Karpas-422 (cell line): ENCODE measurements around the gene INPP5F. TPM values are rescaled to one million over a fixed set of nuclear protein-coding genes. Genes with fewer than 3 reads are reported as not detected.
A peak's percentile ranks its signal among the peaks of the same experiment; 100 is the strongest.
"Not testable (repeated sequence)": the region's sequence is repeated elsewhere in the genome, so short reads cannot be mapped to it uniquely, and the experiment has no call there.

Experiments used
- DNase-seq: peaks from one replicate; pipeline ENCODE4 v3.0.0-alpha.2; 2015
- H2AFZ ChIP-seq: fragments of 200-600 bp; sonication (generic); 2 replicates; pipeline ENCODE4 v1.6.1; 2014; ENCODE audit warnings: antibody characterized with exemption, low read length, mixed read lengths
- H3K27ac ChIP-seq: fragments of 200-600 bp; sonication (generic); 2 replicates; pipeline ENCODE4 v1.5.1; 2014; ENCODE audit warnings: mild to moderate bottlenecking, low read length, moderate library complexity
- H3K27me3 ChIP-seq: fragments of 200-600 bp; sonication (generic); 2 replicates; pipeline ENCODE4 v1.6.1; 2014; ENCODE audit warnings: low read length, mixed read lengths
- H3K36me3 ChIP-seq: fragments of 200-600 bp; sonication (generic); 2 replicates; pipeline ENCODE4 v1.6.1; 2014; ENCODE audit warnings: low read length, mixed read lengths; ENCODE audit not compliant: insufficient read depth
- H3K4me1 ChIP-seq: fragments of 200-600 bp; sonication (generic); 2 replicates; pipeline ENCODE4 v1.6.1; 2014; ENCODE audit warnings: mild to moderate bottlenecking, low read length, mixed read lengths
- H3K4me2 ChIP-seq: fragments of 200-600 bp; sonication (generic); 2 replicates; pipeline ENCODE4 v1.6.1; 2014; ENCODE audit warnings: low read length, low read depth, mild to moderate bottlenecking; ENCODE audit not compliant: poor library complexity, severe bottlenecking
- H3K4me3 ChIP-seq: fragments of 200-600 bp; sonication (generic); 2 replicates; pipeline ENCODE4 v1.5.1; 2014; ENCODE audit warnings: mild to moderate bottlenecking, antibody characterized with exemption, low read length, mixed read lengths
- H3K79me2 ChIP-seq: fragments of 200-600 bp; sonication (generic); 2 replicates; pipeline ENCODE4 v1.6.1; 2014; ENCODE audit warnings: mild to moderate bottlenecking, low read length, mixed read lengths
- H3K9ac ChIP-seq: fragments of 200-600 bp; sonication (generic); 2 replicates; pipeline ENCODE4 v1.6.0; 2014; ENCODE audit warnings: low read length
- H3K9me2 ChIP-seq: fragments of 200-600 bp; sonication (generic), shearing (Covaris generic); replicated peaks from 2 replicates; pipeline ENCODE4 v1.6.0; 2014; ENCODE audit warnings: mild to moderate bottlenecking, low read length, moderate library complexity; ENCODE audit not compliant: insufficient read depth
- H3K9me3 ChIP-seq: fragments of 300-700, 200-600 bp; sonication (generic); 2 replicates; pipeline ENCODE4 v1.6.1; 2014; ENCODE audit warnings: low read length, mixed read lengths
- H4K20me1 ChIP-seq: fragments of 200-600 bp; sonication (generic); 2 replicates; pipeline ENCODE4 v1.6.1; 2014; ENCODE audit warnings: mild to moderate bottlenecking, antibody characterized with exemption, low read length, low read depth; ENCODE audit not compliant: insufficient read depth
- total RNA-seq: library from RNA; depleted of rRNA; stranded (reverse); fragments of >200 nt; shearing (Covaris generic); gene quantifications from 2 replicates; pipeline ENCODE4 v1.2.3, GENCODE V29; 2014; ENCODE audit warnings: low replicate concordance

INPP5F gene
- total RNA-seq, 1 experiment from 2014 or later, result 5.6 TPM

DNA sequence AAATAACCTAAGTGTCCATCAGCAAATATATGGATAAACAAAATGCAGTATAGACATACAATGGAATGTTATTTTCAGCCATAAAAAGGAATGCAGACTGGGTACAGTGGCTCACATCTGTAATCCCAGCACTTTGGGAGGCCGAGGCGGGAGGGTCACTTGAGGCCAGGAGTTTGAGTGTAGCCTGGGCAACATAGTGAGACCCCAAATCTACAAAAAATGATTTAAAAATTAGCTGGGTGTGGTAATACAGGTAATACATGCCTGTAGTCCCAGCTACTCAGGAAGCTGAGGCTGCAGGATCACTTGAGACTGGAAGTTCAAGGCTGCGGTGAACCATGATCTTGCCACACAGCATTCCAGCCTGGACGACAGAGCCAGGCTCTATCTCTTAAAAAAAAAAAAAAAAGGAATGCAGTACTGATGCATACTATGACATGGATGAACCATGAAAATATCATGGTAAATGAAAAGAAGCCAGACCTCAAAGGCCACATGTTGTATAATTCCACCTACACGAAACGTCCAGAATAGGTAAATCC lies 139.9 kb downstream of the INPP5F start:
- no peak overlapping the region for H3K9ac ChIP-seq
- H2AFZ ChIP-seq, result no peak overlapping the region
- H3K27ac ChIP-seq, result no peak overlapping the region
- H3K79me2 ChIP-seq, result peaks cover 100% of the 10 kb centered on the region
- H3K9me3 ChIP-seq, result no peaks in the 10 kb centered on the region
- H3K27me3 ChIP-seq, result no peaks in the 10 kb centered on the region
- H4K20me1 ChIP-seq, result peaks cover 3% of the 10 kb centered on the region; the same call in 1 of the 2 replicates
- no peak overlapping the region for H3K4me2 ChIP-seq
- peaks cover 15% of the 10 kb centered on the region; the same call in 1 of the 2 replicates for H3K36me3 ChIP-seq
- peaks cover 41% of the 10 kb centered on the region for H3K4me1 ChIP-seq
- no peak overlapping the region for H3K4me3 ChIP-seq
- no peaks in the 10 kb centered on the region for H3K9me2 ChIP-seq
- DNase-seq, result no peak

DNA sequence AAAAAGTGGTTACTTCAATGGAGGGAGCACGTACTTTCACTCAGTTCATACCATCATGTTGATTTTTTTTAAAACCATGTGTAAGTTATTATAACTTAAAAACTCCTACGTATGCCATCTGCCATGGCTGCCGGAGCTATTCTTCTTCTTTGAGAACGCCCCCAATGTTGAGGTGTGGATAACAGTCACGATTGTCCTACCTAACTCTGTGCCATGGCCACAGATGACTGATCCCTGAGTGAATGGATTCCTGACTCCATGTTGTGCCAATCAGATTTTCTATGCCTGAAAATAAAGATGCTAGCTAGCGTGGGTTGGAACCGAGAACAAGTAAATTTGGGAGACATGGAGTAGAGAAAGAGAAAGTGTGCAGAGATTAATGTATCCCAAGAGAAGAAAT lies 141.5 kb downstream of the INPP5F start:
- no peak overlapping the region for H3K9ac ChIP-seq
- H2AFZ ChIP-seq, result no peak overlapping the region
- peaks cover 31% of the 10 kb centered on the region for H3K4me1 ChIP-seq
- H3K9me2 ChIP-seq, result no peaks in the 10 kb centered on the region
- H3K9me3 ChIP-seq, result no peaks in the 10 kb centered on the region
- H4K20me1 ChIP-seq, result peaks cover 6% of the 10 kb centered on the region; the same call in 1 of the 2 replicates
- peaks cover 99% of the 10 kb centered on the region for H3K79me2 ChIP-seq
- no peak for DNase-seq
- no peak overlapping the region for H3K4me3 ChIP-seq
- H3K4me2 ChIP-seq, result no peak overlapping the region
- no peaks in the 10 kb centered on the region for H3K27me3 ChIP-seq
- H3K36me3 ChIP-seq, result peaks cover 15% of the 10 kb centered on the region; the same call in 1 of the 2 replicates
- no peak overlapping the region for H3K27ac ChIP-seq

- Histone ChIP-seq H3K4me1 (peaks cover 30% of the 10 kb centered on the region), H3K36me3 (peaks cover 15% of the 10 kb centered on the region; the same call in 1 of the 2 replicates), H3K79me2 (peaks cover 78% of the 10 kb centered on the region), H3K4me2 (peak overlapping the region; percentile 87)
- H3K9ac ChIP-seq, H3K27ac ChIP-seq, H3K9me3 ChIP-seq, H2AFZ ChIP-seq, H3K27me3 ChIP-seq, H4K20me1 ChIP-seq, H3K4me3 ChIP-seq, H3K9me2 ChIP-seq, DNase-seq: not testable (repeated sequence)
Observed at GRCh38 chr10:119869398-119869797, 143.5 kb downstream of the INPP5F start.

GRCh38 chr10:119871881-119872609 lies 146.2 kb downstream of the INPP5F start:
- H3K27ac ChIP-seq, result peak overlapping the region; percentile 86
- peak overlapping the region; percentile 32; the same call in 1 of the 2 replicates for H2AFZ ChIP-seq
- H3K9me2 ChIP-seq, result no peaks in the 10 kb centered on the region
- peak overlapping the region; percentile 90 for H3K9ac ChIP-seq
- DNase-seq, result peak; percentile 80
- H3K4me3 ChIP-seq, result peak overlapping the region; percentile 81
- peak overlapping the region; percentile 87 for H3K4me2 ChIP-seq
- peaks cover 6% of the 10 kb centered on the region; the same call in 1 of the 2 replicates for H4K20me1 ChIP-seq
- H3K4me1 ChIP-seq, result peaks cover 35% of the 10 kb centered on the region
- H3K9me3 ChIP-seq, result no peaks in the 10 kb centered on the region
- peaks cover 52% of the 10 kb centered on the region for H3K79me2 ChIP-seq
- peaks cover 3% of the 10 kb centered on the region; the same call in 1 of the 2 replicates for H3K36me3 ChIP-seq
- H3K27me3 ChIP-seq, result no peaks in the 10 kb centered on the region

- peak within 1 kb of the TSS; percentile 81 for H3K4me3 ChIP-seq
- H3K27ac ChIP-seq, result peak within 1 kb of the TSS; percentile 86
- H3K9me3 ChIP-seq, result no peaks in the 10 kb centered on the region
- H3K9me2 ChIP-seq, result no peaks in the 10 kb centered on the region
- H2AFZ ChIP-seq, result peak within 1 kb of the TSS; percentile 98
- peaks cover 6% of the 10 kb centered on the region; the same call in 1 of the 2 replicates for H4K20me1 ChIP-seq
- H3K27me3 ChIP-seq, result no peaks in the 10 kb centered on the region
- DNase-seq, result no peak
- peaks cover 35% of the 10 kb centered on the region for H3K4me1 ChIP-seq
- H3K36me3 ChIP-seq, result peaks cover 3% of the 10 kb centered on the region; the same call in 1 of the 2 replicates
- H3K4me2 ChIP-seq, result peak within 1 kb of the TSS; percentile 87
- H3K9ac ChIP-seq, result peak within 1 kb of the TSS; percentile 90
- peaks cover 47% of the 10 kb centered on the region for H3K79me2 ChIP-seq
Observed at GRCh38 chr10:119872610-119872859, 146.7 kb downstream of the INPP5F start, which contains the start of gene MCMBP. TSS of gene MCMBP (minus strand) at chr10:119872843. CDS start at chr10:119872584, 259 bp downstream.

- peak overlapping the region; percentile 86 for H3K27ac ChIP-seq
- H3K36me3 ChIP-seq, result peaks cover 3% of the 10 kb centered on the region; the same call in 1 of the 2 replicates
- H3K4me2 ChIP-seq, result peak overlapping the region; percentile 87
- peak overlapping the region; percentile 81 for H3K4me3 ChIP-seq
- H3K79me2 ChIP-seq, result peaks cover 42% of the 10 kb centered on the region
- H3K9me3 ChIP-seq, result no peaks in the 10 kb centered on the region
- no peaks in the 10 kb centered on the region for H3K9me2 ChIP-seq
- H3K9ac ChIP-seq, result peak overlapping the region; percentile 90
- peaks cover 6% of the 10 kb centered on the region; the same call in 1 of the 2 replicates for H4K20me1 ChIP-seq
- peaks cover 35% of the 10 kb centered on the region for H3K4me1 ChIP-seq
- H3K27me3 ChIP-seq, result no peaks in the 10 kb centered on the region
- H2AFZ ChIP-seq, result peak overlapping the region; percentile 98
- peak; percentile 96 for DNase-seq
Observed at GRCh38 chr10:119872860-119873681, 147.2 kb downstream of the INPP5F start.

GRCh38 chr10:119878524-119878923 lies 152.7 kb downstream of the INPP5F start:
- no peaks in the 10 kb centered on the region for H4K20me1 ChIP-seq
- no peak overlapping the region for H2AFZ ChIP-seq
- H3K9me2 ChIP-seq, result no peaks in the 10 kb centered on the region
- H3K27me3 ChIP-seq, result no peaks in the 10 kb centered on the region
- no peak overlapping the region for H3K4me3 ChIP-seq
- DNase-seq, result no peak
- H3K4me1 ChIP-seq, result peaks cover 12% of the 10 kb centered on the region
- no peak overlapping the region for H3K9ac ChIP-seq
- H3K27ac ChIP-seq, result no peak overlapping the region
- no peaks in the 10 kb centered on the region for H3K79me2 ChIP-seq
- H3K9me3 ChIP-seq, result no peaks in the 10 kb centered on the region
- no peaks in the 10 kb centered on the region for H3K36me3 ChIP-seq
- H3K4me2 ChIP-seq, result no peak overlapping the region
